Measurements from ENCODE around the gene DENND4A. TPM values are rescaled to one million over a fixed set of nuclear protein-coding genes. Genes with fewer than 3 reads are reported as not detected.

The DENND4A gene
- total RNA-seq, 1 experiment from 2014 or later, result 6.2 TPM

- BruUV-seq (replicated peaks), result no TSS peak
- no peak for ATAC-seq
Observed at GRCh38 chr15:65660927-65661326, 131.2 kb downstream of the DENND4A start.

DNA sequence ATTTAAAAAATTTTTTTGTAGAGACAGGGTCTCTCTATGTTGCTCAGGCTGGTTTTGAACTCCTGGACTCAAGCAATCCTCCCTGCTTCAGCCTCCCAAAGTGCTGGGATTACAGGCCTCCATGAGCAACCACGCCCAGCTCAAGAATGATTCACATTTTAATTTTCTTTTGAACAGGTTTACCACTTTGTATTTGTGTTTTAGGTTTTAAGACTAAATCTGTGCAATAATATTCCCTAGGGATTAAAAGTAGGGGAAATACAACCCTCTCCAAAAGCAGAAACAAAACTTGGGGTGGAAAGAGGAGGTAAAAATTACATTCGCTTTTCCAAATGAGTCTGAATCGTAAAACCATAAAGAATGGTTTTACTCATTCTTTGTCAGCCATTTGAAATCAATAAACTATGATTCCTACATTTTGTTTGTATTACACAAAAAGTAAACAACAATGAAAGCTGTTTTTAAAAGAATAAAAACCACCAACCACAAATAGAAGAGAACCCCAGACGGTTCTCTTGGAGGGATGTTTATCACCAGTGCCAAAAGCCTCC, 132.5 kb downstream of the DENND4A start:
- no peak overlapping the region for H3K9ac ChIP-seq (ENCODE audit: low read length)
- TF ChIP-seq EZH2 (IDR thresholded peaks at IDR 0.05; ENCODE audit: low read length, unreplicated experiment), result no peak
- peak; percentile 61 for DNase-seq
- ChIA-PET CTCF (interaction anchor here (0.6 kb wide), 1 partner anchor 21 kb away, joined by 3 read pairs; no protein-coding TSS in a partner anchor), POLR2A (ENCODE audit: unreplicated experiment) (interaction anchor here (0.5 kb wide), 1 partner anchor 590 kb away, joined by 3 read pairs; no protein-coding TSS in a partner anchor)
- peak; percentile 67 for ATAC-seq
- no TSS peak for BruUV-seq (replicated peaks)
- H3K9me3 ChIP-seq (ENCODE audit: low read length), result no peaks in the 10 kb centered on the region
- no peaks in the 10 kb centered on the region for H3K27me3 ChIP-seq (ENCODE audit: low read length)
- H4K20me1 ChIP-seq (ENCODE audit: low read length), result no peaks in the 10 kb centered on the region
- H3K27ac ChIP-seq (ENCODE audit: low read length), result peak overlapping the region; percentile 70
- H2AFZ ChIP-seq (ENCODE audit: low read length), result no peak overlapping the region
- H3K9me2 ChIP-seq (replicated peaks; ENCODE audit: low read length), result no peaks in the 10 kb centered on the region
- peak overlapping the region; percentile 42 for H3K4me2 ChIP-seq (ENCODE audit: low read length)
- H3K79me2 ChIP-seq (ENCODE audit: low read length), result no peaks in the 10 kb centered on the region
- H3F3A ChIP-seq (ENCODE audit: low read length, unreplicated experiment), result peaks cover 9% of the 10 kb centered on the region
- H3K4me1 ChIP-seq (ENCODE audit: insufficient read depth, low read length), result peaks cover 29% of the 10 kb centered on the region
- H3K36me3 ChIP-seq (ENCODE audit: low read depth, low read length), result no peaks in the 10 kb centered on the region
- no peak overlapping the region for H3K4me3 ChIP-seq (ENCODE audit: low read length)
- intact Hi-C loops (cut with micrococcal nuclease), result loop anchor here (5.0 kb wide), 1 partner anchor 168 kb away; no protein-coding TSS in a partner anchor

More at GRCh38 chr15:65660927-65661326, 131.2 kb downstream of the DENND4A start:
- H3K9ac ChIP-seq (ENCODE audit: low read length), result no peak overlapping the region
- peaks cover 20% of the 10 kb centered on the region for H3K4me1 ChIP-seq (ENCODE audit: insufficient read depth, low read length)
- no peak overlapping the region for H3K4me2 ChIP-seq (ENCODE audit: low read length)
- TF ChIP-seq EZH2phosphoT487 (IDR thresholded peaks at IDR 0.05; ENCODE audit: borderline replicate concordance, low read length), result no peak
- TF ChIP-seq EZH2 (IDR thresholded peaks at IDR 0.05; ENCODE audit: low read length, unreplicated experiment), result no peak
- TF ChIP-seq, protein P1, sequence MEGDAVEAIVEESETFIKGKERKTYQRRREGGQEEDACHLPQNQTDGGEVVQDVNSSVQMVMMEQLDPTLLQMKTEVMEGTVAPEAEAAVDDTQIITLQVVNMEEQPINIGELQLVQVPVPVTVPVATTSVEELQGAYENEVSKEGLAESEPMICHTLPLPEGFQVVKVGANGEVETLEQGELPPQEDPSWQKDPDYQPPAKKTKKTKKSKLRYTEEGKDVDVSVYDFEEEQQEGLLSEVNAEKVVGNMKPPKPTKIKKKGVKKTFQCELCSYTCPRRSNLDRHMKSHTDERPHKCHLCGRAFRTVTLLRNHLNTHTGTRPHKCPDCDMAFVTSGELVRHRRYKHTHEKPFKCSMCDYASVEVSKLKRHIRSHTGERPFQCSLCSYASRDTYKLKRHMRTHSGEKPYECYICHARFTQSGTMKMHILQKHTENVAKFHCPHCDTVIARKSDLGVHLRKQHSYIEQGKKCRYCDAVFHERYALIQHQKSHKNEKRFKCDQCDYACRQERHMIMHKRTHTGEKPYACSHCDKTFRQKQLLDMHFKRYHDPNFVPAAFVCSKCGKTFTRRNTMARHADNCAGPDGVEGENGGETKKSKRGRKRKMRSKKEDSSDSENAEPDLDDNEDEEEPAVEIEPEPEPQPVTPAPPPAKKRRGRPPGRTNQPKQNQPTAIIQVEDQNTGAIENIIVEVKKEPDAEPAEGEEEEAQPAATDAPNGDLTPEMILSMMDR (conservative IDR thresholded peaks at IDR 0.05; ENCODE audit: low read depth, low read length), result no peak
- no peak overlapping the region for H2AFZ ChIP-seq (ENCODE audit: low read length)
- peaks cover 9% of the 10 kb centered on the region for H3F3A ChIP-seq (ENCODE audit: low read length, unreplicated experiment)
- no peaks in the 10 kb centered on the region for H3K79me2 ChIP-seq (ENCODE audit: low read length)
- H4K20me1 ChIP-seq (ENCODE audit: low read length), result no peaks in the 10 kb centered on the region
- no peak overlapping the region for H3K27ac ChIP-seq (ENCODE audit: low read length)
- ChIA-PET CTCF (no interaction called here), POLR2A (ENCODE audit: unreplicated experiment) (no interaction called here)
- DNase-seq, result no peak
- H3K9me3 ChIP-seq (ENCODE audit: low read length), result no peaks in the 10 kb centered on the region
- intact Hi-C loops (cut with micrococcal nuclease), result no loop called here
- H3K36me3 ChIP-seq (ENCODE audit: low read depth, low read length), result no peaks in the 10 kb centered on the region
- H3K27me3 ChIP-seq (ENCODE audit: low read length), result no peaks in the 10 kb centered on the region
- no peak overlapping the region for H3K4me3 ChIP-seq (ENCODE audit: low read length)
- no peaks in the 10 kb centered on the region for H3K9me2 ChIP-seq (replicated peaks; ENCODE audit: low read length)

- Histone ChIP-seq H3K36me3 (ENCODE audit: low read depth, low read length) (no peaks in the 10 kb centered on the region), H3K79me2 (ENCODE audit: low read length) (no peaks in the 10 kb centered on the region), H3K4me1 (ENCODE audit: insufficient read depth, low read length) (peaks cover 45% of the 10 kb centered on the region), H3K9me2 (replicated peaks; ENCODE audit: low read length) (no peaks in the 10 kb centered on the region), H4K20me1 (ENCODE audit: low read length) (no peaks in the 10 kb centered on the region), H3F3A (ENCODE audit: low read length, unreplicated experiment) (peaks cover 9% of the 10 kb centered on the region), H3K9me3 (ENCODE audit: low read length) (no peaks in the 10 kb centered on the region), H3K27ac (ENCODE audit: low read length) (no peak overlapping the region), H2AFZ (ENCODE audit: low read length) (no peak overlapping the region), H3K4me2 (ENCODE audit: low read length) (no peak overlapping the region), H3K27me3 (ENCODE audit: low read length) (no peaks in the 10 kb centered on the region), H3K9ac (ENCODE audit: low read length) (no peak overlapping the region), H3K4me3 (ENCODE audit: low read length) (no peak overlapping the region)
- POLR2A ChIA-PET (ENCODE audit: unreplicated experiment), result no interaction called here
- intact Hi-C loops (cut with micrococcal nuclease), result loop anchor here (5.0 kb wide), 1 partner anchor 172 kb away; no protein-coding TSS in a partner anchor
- ATAC-seq (no peak; the same call in 1 of the 2 replicates), DNase-seq (no peak)
- CTCF ChIA-PET, result no interaction called here
- no TSS peak for BruUV-seq (replicated peaks)
- no peak for TF ChIP-seq EZH2 (IDR thresholded peaks at IDR 0.05; ENCODE audit: low read length, unreplicated experiment)
- TF ChIP-seq EZH2phosphoT487 (IDR thresholded peaks at IDR 0.05; ENCODE audit: borderline replicate concordance, low read length), result no peak
- TF ChIP-seq, protein P1 (conservative IDR thresholded peaks at IDR 0.05; ENCODE audit: low read depth, low read length), result no peak
Observed at GRCh38 chr15:65655457-65655856, 136.6 kb downstream of the DENND4A start.
